Suprapubic skin (tissue), 4 donors: Measurements from ENCODE around the gene NUP210L.
"Not testable (repeated sequence)": the region's sequence is repeated elsewhere in the genome, so short reads cannot be mapped to it uniquely, and the experiment has no call there.

Source experiments
- EP300 ChIP-seq: sonication (generic); formaldehyde crosslinking; IDR thresholded peaks from one replicate; pipeline ENCODE4 v1.6.1; 2017; ENCODE audit warnings: antibody characterized with exemption
- POLR2A ChIP-seq, 2 donors: fragments of 450-650 bp; IDR thresholded peaks; one replicate each; pipeline ENCODE4 v1.6.1; 2017; ENCODE audit warnings: antibody characterized with exemption in 2 of 2, mild to moderate bottlenecking in 2 of 2, moderate library complexity in 2 of 2
- POLR2AphosphoS5 ChIP-seq, 3 donors: sonication (generic); formaldehyde crosslinking; IDR thresholded peaks; one replicate each; pipeline ENCODE4 v1.6.1; 2017; ENCODE audit warnings: antibody characterized with exemption in 3 of 3
- TF ChIP-seq, protein P1 (sequence below), 2 donors: fragments of 200-600 bp in 1 of 2; fragments of 450-650 bp in 1 of 2; sonication (generic) in 1 of 2; IDR thresholded peaks; one replicate each; pipeline ENCODE4 v1.5.1; 2016 to 2019; ENCODE audit warnings: antibody characterized with exemption in 2 of 2, mild to moderate bottlenecking in 1 of 2, moderate library complexity in 1 of 2

GRCh38 chr1:153996882-153997281 lies 158.0 kb downstream of the NUP210L start:
- TF ChIP-seq, protein P1, sequence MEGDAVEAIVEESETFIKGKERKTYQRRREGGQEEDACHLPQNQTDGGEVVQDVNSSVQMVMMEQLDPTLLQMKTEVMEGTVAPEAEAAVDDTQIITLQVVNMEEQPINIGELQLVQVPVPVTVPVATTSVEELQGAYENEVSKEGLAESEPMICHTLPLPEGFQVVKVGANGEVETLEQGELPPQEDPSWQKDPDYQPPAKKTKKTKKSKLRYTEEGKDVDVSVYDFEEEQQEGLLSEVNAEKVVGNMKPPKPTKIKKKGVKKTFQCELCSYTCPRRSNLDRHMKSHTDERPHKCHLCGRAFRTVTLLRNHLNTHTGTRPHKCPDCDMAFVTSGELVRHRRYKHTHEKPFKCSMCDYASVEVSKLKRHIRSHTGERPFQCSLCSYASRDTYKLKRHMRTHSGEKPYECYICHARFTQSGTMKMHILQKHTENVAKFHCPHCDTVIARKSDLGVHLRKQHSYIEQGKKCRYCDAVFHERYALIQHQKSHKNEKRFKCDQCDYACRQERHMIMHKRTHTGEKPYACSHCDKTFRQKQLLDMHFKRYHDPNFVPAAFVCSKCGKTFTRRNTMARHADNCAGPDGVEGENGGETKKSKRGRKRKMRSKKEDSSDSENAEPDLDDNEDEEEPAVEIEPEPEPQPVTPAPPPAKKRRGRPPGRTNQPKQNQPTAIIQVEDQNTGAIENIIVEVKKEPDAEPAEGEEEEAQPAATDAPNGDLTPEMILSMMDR (IDR thresholded peaks at IDR 0.05) = not testable (repeated sequence)
- not testable (repeated sequence) for TF ChIP-seq EP300; POLR2AphosphoS5 (IDR thresholded peaks at IDR 0.05); POLR2A (IDR thresholded peaks at IDR 0.05)
